Ectodermal cell (in vitro differentiated cells): Measurements from ENCODE around the gene RIOK3.
"Not testable (repeated sequence)": the region's sequence is repeated elsewhere in the genome, so short reads cannot be mapped to it uniquely, and the experiment has no call there.

Experiments
- H3K27ac ChIP-seq: 2 replicates; pipeline ENCODE4 v1.7.0; 2013; ENCODE audit warnings: mild to moderate bottlenecking, low read depth, low read length; ENCODE audit not compliant: insufficient read depth, poor library complexity, severe bottlenecking
- H3K27me3 ChIP-seq: 2 replicates; pipeline ENCODE4 v1.7.0; 2013; ENCODE audit warnings: mild to moderate bottlenecking, low read length; ENCODE audit not compliant: insufficient read depth, control insufficient read depth, poor library complexity, severe bottlenecking
- H3K36me3 ChIP-seq: one replicate; pipeline ENCODE4 v1.7.0; 2013; ENCODE audit warnings: low read length; ENCODE audit not compliant: control insufficient read depth, insufficient read depth
- H3K4me1 ChIP-seq: one replicate; pipeline ENCODE4 v1.7.0; 2013; ENCODE audit warnings: low read length; ENCODE audit not compliant: control insufficient read depth, insufficient read depth
- H3K4me3 ChIP-seq: 2 replicates; pipeline ENCODE4 v1.7.0; 2013; ENCODE audit warnings: low read depth, low read length, control low read depth; ENCODE audit not compliant: insufficient read depth
- H3K9me3 ChIP-seq: 2 replicates; pipeline ENCODE4 v1.7.0; 2013; ENCODE audit warnings: mild to moderate bottlenecking, low read length, moderate library complexity; ENCODE audit not compliant: control insufficient read depth
- WGBS, 2 experiments: methylation state at CpG; one replicate each; pipeline ENCODE4 v1.1.7; 2013; ENCODE audit warnings: missing lambda C conversion rate in 2 of 2; 5-methylcytosine and 5-hydroxymethylcytosine counted together

The RIOK3 gene

GRCh38 chr18:23506393-23506792, 53.3 kb downstream of the RIOK3 start:
- no peak overlapping the region for H3K4me3 ChIP-seq
- no peaks in the 10 kb centered on the region for H3K4me1 ChIP-seq
- peaks cover 4% of the 10 kb centered on the region for H3K36me3 ChIP-seq
- no peak overlapping the region for H3K27ac ChIP-seq
- whole genome bisulfite sequencing, 2 experiments, result 81% methylated on average over 6 of the region's 6 CpGs
- H3K9me3 ChIP-seq, result no peaks in the 10 kb centered on the region
- H3K27me3 ChIP-seq, result peaks cover 33% of the 10 kb centered on the region

- H3K9me3 ChIP-seq, H3K4me3 ChIP-seq: not testable (repeated sequence)
- 94 to 98% methylated on average over 2 of the region's 2 CpGs for WGBS, 2 experiments
Observed at GRCh38 chr18:23510923-23511322, 57.8 kb downstream of the RIOK3 start.

GRCh38 chr18:23512216-23512615, 59.1 kb downstream of the RIOK3 start:
- H3K36me3 ChIP-seq, H3K9me3 ChIP-seq, H3K4me1 ChIP-seq, H3K27me3 ChIP-seq, H3K27ac ChIP-seq, H3K4me3 ChIP-seq: not testable (repeated sequence)
- 91 to 92% methylated on average over 6 to 7 of the region's 7 CpGs for WGBS, 2 experiments

More at GRCh38 chr18:23510923-23511322, 57.8 kb downstream of the RIOK3 start:
- not testable (repeated sequence) for H3K4me1 ChIP-seq, H3K36me3 ChIP-seq, H3K27ac ChIP-seq, H3K27me3 ChIP-seq

GRCh38 chr18:23512641-23513040, 59.6 kb downstream of the RIOK3 start:
- peaks cover 4% of the 10 kb centered on the region for H3K36me3 ChIP-seq
- no peaks in the 10 kb centered on the region for H3K4me1 ChIP-seq
- no peak overlapping the region for H3K4me3 ChIP-seq
- no peak overlapping the region for H3K27ac ChIP-seq
- H3K27me3 ChIP-seq, result no peaks in the 10 kb centered on the region
- no peaks in the 10 kb centered on the region for H3K9me3 ChIP-seq
- WGBS, 2 experiments, result 96 to 97% methylated on average over 1 of the region's 1 CpG

- Histone ChIP-seq H3K9me3 (no peaks in the 10 kb centered on the region), H3K27me3 (no peaks in the 10 kb centered on the region), H3K36me3 (no peaks in the 10 kb centered on the region), H3K4me3 (no peak overlapping the region), H3K4me1 (no peaks in the 10 kb centered on the region), H3K27ac (no peak overlapping the region)
- WGBS, 2 experiments, result 56 to 58% methylated on average over 17 of the region's 17 CpGs
Observed at GRCh38 chr18:23515911-23516546, 62.9 kb downstream of the RIOK3 start.

GRCh38 chr18:23519734-23520133, 66.6 kb downstream of the RIOK3 start:
- WGBS, 2 experiments, result 83 to 88% methylated on average over 4 of the region's 4 CpGs
- no peaks in the 10 kb centered on the region for H3K27me3 ChIP-seq
- no peaks in the 10 kb centered on the region for H3K9me3 ChIP-seq
- H3K4me3 ChIP-seq, result no peak overlapping the region
- H3K4me1 ChIP-seq, result no peaks in the 10 kb centered on the region
- H3K36me3 ChIP-seq, result peaks cover 8% of the 10 kb centered on the region
- no peak overlapping the region for H3K27ac ChIP-seq

- Histone ChIP-seq H3K4me1 (no peaks in the 10 kb centered on the region), H3K4me3 (no peak overlapping the region), H3K27me3 (no peaks in the 10 kb centered on the region), H3K36me3 (peaks cover 8% of the 10 kb centered on the region), H3K27ac (no peak overlapping the region), H3K9me3 (no peaks in the 10 kb centered on the region)
- 85 to 94% methylated on average over 7 of the region's 7 CpGs for WGBS, 2 experiments
Observed at GRCh38 chr18:23521271-23521670, 68.2 kb downstream of the RIOK3 start.

- Histone ChIP-seq H3K9me3 (no peaks in the 10 kb centered on the region), H3K27me3 (no peaks in the 10 kb centered on the region), H3K27ac (no peak overlapping the region), H3K4me1 (no peaks in the 10 kb centered on the region), H3K36me3 (peaks cover 8% of the 10 kb centered on the region), H3K4me3 (no peak overlapping the region)
- WGBS, 2 experiments, result 92 to 97% methylated on average over 7 of the region's 7 CpGs
Observed at GRCh38 chr18:23521907-23522306, 68.8 kb downstream of the RIOK3 start.

- H3K4me1 ChIP-seq, result no peaks in the 10 kb centered on the region
- H3K9me3 ChIP-seq, result no peaks in the 10 kb centered on the region
- WGBS, 2 experiments, result 93 to 96% methylated on average over 12 of the region's 12 CpGs
- no peaks in the 10 kb centered on the region for H3K27me3 ChIP-seq
- H3K4me3 ChIP-seq, result no peak overlapping the region
- peaks cover 13% of the 10 kb centered on the region for H3K36me3 ChIP-seq
- no peak overlapping the region for H3K27ac ChIP-seq
Observed at GRCh38 chr18:23523429-23524212, 70.5 kb downstream of the RIOK3 start.

GRCh38 chr18:23524213-23524707, 71.2 kb downstream of the RIOK3 start:
- Histone ChIP-seq H3K4me3 (no peak overlapping the region), H3K36me3 (peaks cover 18% of the 10 kb centered on the region), H3K9me3 (no peaks in the 10 kb centered on the region), H3K27ac (no peak overlapping the region), H3K4me1 (no peaks in the 10 kb centered on the region), H3K27me3 (no peaks in the 10 kb centered on the region)
- 94 to 96% methylated on average over 12 to 13 of the region's 14 CpGs for whole genome bisulfite sequencing, 2 experiments
